ENCODE data around the gene ORM1.
"Not testable (repeated sequence)": the region's sequence is repeated elsewhere in the genome, so short reads cannot be mapped to it uniquely, and the experiment has no call there.

The ORM1 gene

GRCh38 chr9:114308361-114308950, 14.4 kb upstream of the ORM1 start:
- no peak for DNase-seq (ENCODE audit: low read depth)

GRCh38 chr9:114309096-114309495, 13.8 kb upstream of the ORM1 start:
- no peak for DNase-seq (ENCODE audit: low read depth)

GRCh38 chr9:114310471-114311450, 12.1 kb upstream of the ORM1 start:
- DNase-seq (ENCODE audit: low read depth), result no peak

GRCh38 chr9:114311571-114312512, 11.1 kb upstream of the ORM1 start:
- DNase-seq (ENCODE audit: low read depth), result no peak

- DNase-seq (ENCODE audit: low read depth), result no peak
Measured at GRCh38 chr9:114312513-114312875, 10.4 kb upstream of the ORM1 start.

- no peak for DNase-seq (ENCODE audit: low read depth)
Measured at GRCh38 chr9:114313186-114313585, 9.7 kb upstream of the ORM1 start.

- no peak for DNase-seq (ENCODE audit: low read depth)
Measured at GRCh38 chr9:114314256-114314867, 8.5 kb upstream of the ORM1 start.

- DNase-seq (ENCODE audit: low read depth), result no peak
Measured at GRCh38 chr9:114314881-114315722, 7.8 kb upstream of the ORM1 start.

- no peak for DNase-seq (ENCODE audit: low read depth)
Measured at GRCh38 chr9:114315723-114316363, 7.1 kb upstream of the ORM1 start.

- no peak for DNase-seq (ENCODE audit: low read depth)
Measured at GRCh38 chr9:114316605-114317230, 6.2 kb upstream of the ORM1 start.

- DNase-seq (ENCODE audit: low read depth), result peak; percentile 90
Measured at GRCh38 chr9:114317665-114318357, 5.1 kb upstream of the ORM1 start.

GRCh38 chr9:114318416-114318815, 4.5 kb upstream of the ORM1 start:
- no peak for DNase-seq (ENCODE audit: low read depth)

- DNase-seq (ENCODE audit: low read depth), result no peak
Measured at GRCh38 chr9:114319147-114319546, 3.8 kb upstream of the ORM1 start.

GRCh38 chr9:114320710-114321109, 2.2 kb upstream of the ORM1 start:
- peak; percentile 42 for DNase-seq (ENCODE audit: low read depth)

GRCh38 chr9:114321759-114322158, 1.1 kb upstream of the ORM1 start:
- DNase-seq (ENCODE audit: low read depth), result no peak

- DNase-seq (ENCODE audit: low read depth), result not testable (repeated sequence)
Measured at GRCh38 chr9:114322160-114322818, 609 bp upstream of the ORM1 start.

GRCh38 chr9:114323849-114324248, 951 bp downstream of the ORM1 start:
- not testable (repeated sequence) for DNase-seq (ENCODE audit: low read depth)

- no peak for DNase-seq (ENCODE audit: low read depth)
Measured at GRCh38 chr9:114324492-114324891, 1.6 kb downstream of the ORM1 start.

GRCh38 chr9:114324965-114325364, 2.1 kb downstream of the ORM1 start:
- not testable (repeated sequence) for DNase-seq (ENCODE audit: low read depth)
